Keratinocyte (primary cell): Measurements from ENCODE around the gene PLA2G2E. TPM values are rescaled to one million over a fixed set of nuclear protein-coding genes. Genes with fewer than 3 reads are reported as not detected.
"Not testable (repeated sequence)": the region's sequence is repeated elsewhere in the genome, so short reads cannot be mapped to it uniquely, and the experiment has no call there.

Experiments used
- DNase-seq: peaks from one replicate; pipeline ENCODE4 v3.0.0-alpha.2; 2011; ENCODE audit warnings: low read depth, missing footprints, low spot score
- FAIRE-seq: peaks from 2 replicates; lab custom pipeline; 2011; peaks lifted over from hg19 to GRCh38; lab: Jason Lieb, UNC
- H2AFZ ChIP-seq: 2 replicates; pipeline ENCODE4 v1.6.0; 2012; ENCODE audit warnings: low read length, control low read depth, inconsistent platforms; ENCODE audit not compliant: control insufficient read depth
- H3K27ac ChIP-seq: 2 replicates; pipeline ENCODE4 v1.5.1; 2011; ENCODE audit warnings: low read length; ENCODE audit not compliant: control insufficient read depth, insufficient read depth
- H3K27me3 ChIP-seq: 3 replicates; pipeline ENCODE4 v1.6.0; 2011; ENCODE audit warnings: low read length; ENCODE audit not compliant: control insufficient read depth, insufficient read depth; ENCODE audit errors: extremely low read depth
- H3K36me3 ChIP-seq, 2 experiments: 2 replicates in 1 of 2; 3 replicates in 1 of 2; pipeline ENCODE4 v1.5.1; 2011; ENCODE audit warnings: low read length in 2 of 2, mild to moderate bottlenecking in 1 of 2; ENCODE audit not compliant: control insufficient read depth in 2 of 2, insufficient read depth in 2 of 2; ENCODE audit errors: extremely low read depth in 1 of 2
- H3K4me1 ChIP-seq: 3 replicates; pipeline ENCODE4 v1.5.1; 2011; ENCODE audit warnings: low read length; ENCODE audit not compliant: control insufficient read depth, insufficient read depth; ENCODE audit errors: extremely low read depth
- H3K4me2 ChIP-seq: 3 replicates; pipeline ENCODE4 v1.6.0; 2011; ENCODE audit warnings: low read depth, low read length; ENCODE audit not compliant: control insufficient read depth, insufficient read depth; ENCODE audit errors: extremely low read depth
- H3K4me3 ChIP-seq, 3 experiments: fragments of 200-600 bp in 1 of 3; sonication (generic) in 1 of 3; 2 replicates in 2 of 3; 3 replicates in 1 of 3; pipeline ENCODE4 v1.5.1; 2011 to 2016; ENCODE audit warnings: low read length in 3 of 3, mild to moderate bottlenecking in 3 of 3, control low read depth in 2 of 3, inconsistent platforms in 1 of 3, low read depth in 1 of 3, mixed read lengths in 1 of 3, mixed run types in 1 of 3, moderate library complexity in 1 of 3; ENCODE audit not compliant: control insufficient read depth in 2 of 3, insufficient read depth in 2 of 3; ENCODE audit errors: extremely low read depth in 1 of 3
- H3K79me2 ChIP-seq: 2 replicates; pipeline ENCODE4 v1.6.0; 2012; ENCODE audit warnings: low read length; ENCODE audit not compliant: control insufficient read depth, insufficient read depth
- H3K9ac ChIP-seq: 3 replicates; pipeline ENCODE4 v1.6.0; 2011; ENCODE audit warnings: low read length; ENCODE audit not compliant: control insufficient read depth, insufficient read depth; ENCODE audit errors: extremely low read depth
- H3K9me1 ChIP-seq: 3 replicates; pipeline ENCODE4 v1.6.0; 2011; ENCODE audit warnings: low read length; ENCODE audit not compliant: control insufficient read depth, insufficient read depth; ENCODE audit errors: extremely low read depth
- H3K9me3 ChIP-seq: 2 replicates; pipeline ENCODE4 v1.5.1; 2012; ENCODE audit warnings: low read depth, low read length; ENCODE audit not compliant: control insufficient read depth
- H4K20me1 ChIP-seq: 3 replicates; pipeline ENCODE4 v1.6.0; 2011; ENCODE audit warnings: low read length; ENCODE audit not compliant: control insufficient read depth, insufficient read depth; ENCODE audit errors: extremely low read depth
- CTCF ChIP-seq, 3 experiments: IDR thresholded peaks in 1 of 3; conservative IDR thresholded peaks in 1 of 3; optimal IDR thresholded peaks in 1 of 3; 2 replicates in 2 of 3; 3 replicates in 1 of 3; pipeline versions ENCODE3 to v1.5.1; 2011; ENCODE audit warnings: low read length in 3 of 3, mild to moderate bottlenecking in 3 of 3, moderate library complexity in 2 of 3, control low read depth in 1 of 3, inconsistent platforms in 1 of 3; ENCODE audit not compliant: insufficient read depth in 2 of 3; ENCODE audit errors: extremely low read depth in 1 of 3
- EZH2 ChIP-seq: IDR thresholded peaks from one replicate; pipeline ENCODE4 v1.6.1; 2012; ENCODE audit warnings: inconsistent platforms, mild to moderate bottlenecking, low read length, moderate library complexity
- dilution Hi-C: fragments of 300-500 bp; cut with MboI; formaldehyde crosslinking; loops from one replicate; pipeline ENCODE4 v1.7.0; 2020; ENCODE audit warnings: low sequenced_read_pairs; ENCODE audit not compliant: extremely low pct_ligation_motif_present
- polyA plus RNA-seq, 5 experiments: library from polyadenylated mRNA; depleted of rRNA in 3 of 5; stranded (reverse) in 3 of 5; stranded (forward) in 1 of 5; unstranded in 1 of 5; fragments of >200 nt; gene quantifications; 1 replicate in 1 of 5; 2 replicates in 3 of 5; 3 replicates in 1 of 5; pipeline versions ENCODE4 v1.2.1 to v1.2.3, GENCODE V29; 2011 to 2012; ENCODE audit warnings: missing spikeins in 2 of 5, low read depth in 1 of 5, low replicate concordance in 1 of 5

The PLA2G2E gene
- polyA plus RNA-seq, 1 donor (not counting 4 experiments of a cell fraction or from before 2014, with no cell fraction given), result not detected

GRCh38 chr1:19934336-19934735 is 10.9 kb upstream of the PLA2G2E start:
- H3K27me3 ChIP-seq, result no peaks in the 10 kb centered on the region
- no peaks in the 10 kb centered on the region for H3K9me1 ChIP-seq
- no peak overlapping the region for H2AFZ ChIP-seq
- no peaks in the 10 kb centered on the region for H3K79me2 ChIP-seq
- no peak overlapping the region for H3K9ac ChIP-seq
- no peak for DNase-seq
- peaks cover 4% of the 10 kb centered on the region for H3K9me3 ChIP-seq
- H4K20me1 ChIP-seq, result no peaks in the 10 kb centered on the region
- TF ChIP-seq EZH2 (no peak), CTCF (optimal IDR thresholded peaks at IDR 0.05 in 1 of 3, IDR thresholded peaks at IDR 0.05 in 1 of 3, conservative IDR thresholded peaks at IDR 0.05 in 1 of 3; ENCODE audit: extremely low read depth in 1 of 3, insufficient read depth in 2 of 3, low read length in 3 of 3) (no peak)
- H3K4me2 ChIP-seq, result no peak overlapping the region
- no peak for FAIRE-seq
- no peaks in the 10 kb centered on the region for H3K36me3 ChIP-seq
- dilution Hi-C loops, result no loop called here
- no peak overlapping the region for H3K27ac ChIP-seq
- no peaks in the 10 kb centered on the region for H3K4me1 ChIP-seq
- H3K4me3 ChIP-seq, result no peak overlapping the region

GRCh38 chr1:19932866-19933265 is 9.4 kb upstream of the PLA2G2E start:
- no peaks in the 10 kb centered on the region for H3K79me2 ChIP-seq

GRCh38 chr1:19927130-19927421 is 3.7 kb upstream of the PLA2G2E start:
- H3K36me3 ChIP-seq, dilution Hi-C loops, FAIRE-seq, H3K9me3 ChIP-seq, H3K27me3 ChIP-seq, H3K4me3 ChIP-seq, DNase-seq, H2AFZ ChIP-seq, H3K4me2 ChIP-seq, H3K9ac ChIP-seq, H3K27ac ChIP-seq, H3K9me1 ChIP-seq, H4K20me1 ChIP-seq, H3K79me2 ChIP-seq: not testable (repeated sequence)
- H3K4me1 ChIP-seq, result peaks cover 16% of the 10 kb centered on the region

More at GRCh38 chr1:19932866-19933265, 9.4 kb upstream of the PLA2G2E start:
- no peak for DNase-seq
- no peaks in the 10 kb centered on the region for H3K27me3 ChIP-seq
- FAIRE-seq, result no peak
- no peak overlapping the region for H2AFZ ChIP-seq
- no peak overlapping the region for H3K4me3 ChIP-seq
- H3K27ac ChIP-seq, result no peak overlapping the region
- H3K4me1 ChIP-seq, result no peaks in the 10 kb centered on the region
- no peak overlapping the region for H3K9ac ChIP-seq
- no peak overlapping the region for H3K4me2 ChIP-seq
- dilution Hi-C loops, result no loop called here
- no peak for TF ChIP-seq EZH2
- TF ChIP-seq CTCF (optimal IDR thresholded peaks at IDR 0.05 in 1 of 3, IDR thresholded peaks at IDR 0.05 in 1 of 3, conservative IDR thresholded peaks at IDR 0.05 in 1 of 3; ENCODE audit: extremely low read depth in 1 of 3, insufficient read depth in 2 of 3, low read length in 3 of 3), result no peak
- no peaks in the 10 kb centered on the region for H4K20me1 ChIP-seq
- H3K9me3 ChIP-seq, result peaks cover 4% of the 10 kb centered on the region
- H3K36me3 ChIP-seq, result no peaks in the 10 kb centered on the region
- no peaks in the 10 kb centered on the region for H3K9me1 ChIP-seq
